Calu3 (cell line): ENCODE measurements around the gene RNF146. TPM values are rescaled to one million over a fixed set of nuclear protein-coding genes. Genes with fewer than 3 reads are reported as not detected.

Source experiments
- Bru-seq: library from RNA; stranded (reverse); fragments of 400-500 nt; gene quantifications from one replicate; lab custom pipeline; 2021; lab: Mats Ljungman, UMichigan
- BruChase-seq, 2 experiments: library from RNA; stranded (reverse); fragments of 400-500 nt; gene quantifications; one replicate each; lab custom pipeline; 2021; lab: Mats Ljungman, UMichigan
- BruUV-seq: library from RNA; stranded (reverse); fragments of 400-500 nt; replicated peaks from 2 replicates; lab custom pipeline; 2021; lab: Mats Ljungman, UMichigan
- CTCF ChIA-PET: fragments of 300-600 bp; sonication (Branson Sonifier 250); formaldehyde crosslinking; loops from one replicate; lab custom pipeline; 2022; ENCODE audit warnings: antibody characterized with exemption; lab: Charles Lee
- DNase-seq: peaks from one replicate; pipeline ENCODE4 v3.0.0; 2022
- H3K27ac Mint-ChIP-seq: one replicate; pipeline ENCODE4 v1.8.0; 2022; ENCODE audit warnings: mixed read lengths; ENCODE audit not compliant: unreplicated experiment
- H3K27me3 Mint-ChIP-seq: one replicate; pipeline ENCODE4 v1.8.0; 2022; ENCODE audit warnings: mixed read lengths; ENCODE audit not compliant: unreplicated experiment
- H3K36me3 Mint-ChIP-seq: one replicate; pipeline ENCODE4 v1.8.0; 2022; ENCODE audit warnings: mild to moderate bottlenecking, moderate library complexity, mixed read lengths; ENCODE audit not compliant: insufficient read depth, unreplicated experiment
- H3K4me1 Mint-ChIP-seq: one replicate; pipeline ENCODE4 v1.8.0; 2022; ENCODE audit warnings: mild to moderate bottlenecking, low read depth, mixed read lengths; ENCODE audit not compliant: unreplicated experiment
- H3K4me3 Mint-ChIP-seq: one replicate; pipeline ENCODE4 v1.8.0; 2022; ENCODE audit warnings: mild to moderate bottlenecking, low read depth, moderate library complexity, mixed read lengths; ENCODE audit not compliant: unreplicated experiment
- H3K9me3 Mint-ChIP-seq: one replicate; pipeline ENCODE4 v1.8.0; 2022; ENCODE audit warnings: low read depth, mixed read lengths; ENCODE audit not compliant: unreplicated experiment
- intact Hi-C: fragments of 100-400 bp; cut with micrococcal nuclease; formaldehyde crosslinking; loops from one replicate; pipeline ENCODE4 v1.10.0; 2022; ENCODE audit not compliant: unreplicated experiment
- long read RNA-seq: library from polyadenylated mRNA; stranded (forward); transcript quantifications from one replicate; pipeline ENCODE4 v2.0.0, GENCODE V29; 2022
- total RNA-seq: library from RNA; stranded (reverse); gene quantifications from 2 replicates; pipeline ENCODE4 v1.2.3, GENCODE V29; 2022
- TF ChIP-seq, protein P1 (sequence below): fragments of 200-600 bp; IDR thresholded peaks from one replicate; pipeline ENCODE4 v1.8.0; 2022; ENCODE audit warnings: antibody characterized with exemption; ENCODE audit not compliant: unreplicated experiment

Gene RNF146, protein sequence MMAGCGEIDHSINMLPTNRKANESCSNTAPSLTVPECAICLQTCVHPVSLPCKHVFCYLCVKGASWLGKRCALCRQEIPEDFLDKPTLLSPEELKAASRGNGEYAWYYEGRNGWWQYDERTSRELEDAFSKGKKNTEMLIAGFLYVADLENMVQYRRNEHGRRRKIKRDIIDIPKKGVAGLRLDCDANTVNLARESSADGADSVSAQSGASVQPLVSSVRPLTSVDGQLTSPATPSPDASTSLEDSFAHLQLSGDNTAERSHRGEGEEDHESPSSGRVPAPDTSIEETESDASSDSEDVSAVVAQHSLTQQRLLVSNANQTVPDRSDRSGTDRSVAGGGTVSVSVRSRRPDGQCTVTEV
- 21.9 and 24.1 TPM in 2 replicates for total RNA-seq
- percentile 88 among the genes with signal in this experiment for Bru-seq, nascent RNA
- percentile 64 among the genes with signal in this experiment for BruChase-seq, experiment 1, labeled RNA remaining after a 6-hour chase
- BruChase-seq, experiment 2, labeled RNA remaining after a 2-hour chase = percentile 79 among the genes with signal in this experiment
- long read RNA-seq, partial matches to known transcripts = 1 of 10 reads
- long read RNA-seq, other reads (novel, unspliced or antisense) = 4 of 10 reads

DNA sequence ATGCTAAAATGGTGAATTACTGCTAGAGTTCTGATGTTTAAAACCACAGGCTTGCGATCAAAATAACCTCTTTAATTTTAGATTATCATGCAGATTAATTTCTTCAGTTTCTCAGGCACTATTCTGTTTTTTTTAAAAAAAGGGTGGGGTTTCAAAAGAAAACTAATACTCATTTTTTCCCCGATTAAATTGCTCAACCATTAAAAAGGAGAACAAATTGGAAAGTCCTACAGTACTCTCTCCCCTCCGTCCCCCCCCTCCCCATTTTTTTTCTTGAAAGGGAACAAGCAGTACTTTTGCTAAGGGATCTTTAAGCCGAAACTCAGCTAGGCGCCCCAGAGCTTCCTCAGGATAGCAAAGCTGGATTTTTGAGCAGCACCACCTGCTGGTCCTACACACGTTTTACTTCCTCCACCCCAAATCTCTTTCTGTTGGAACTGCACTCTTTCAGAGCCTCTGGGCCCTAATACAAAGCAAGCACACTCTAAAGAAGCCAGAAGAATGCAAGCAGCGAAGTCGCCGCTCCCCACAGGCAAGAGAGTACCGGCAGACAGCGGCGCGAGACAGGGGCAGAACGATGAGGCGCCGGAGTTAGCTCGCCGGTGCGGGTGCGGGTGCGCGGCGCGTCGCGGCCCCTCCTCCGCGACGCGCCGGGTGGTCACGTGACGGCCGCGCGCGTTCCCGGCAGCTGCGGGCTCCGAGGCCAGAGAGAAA lies at the start of gene RNF146:
Gene RNF146, plus strand, starts transcription at position 687 of the 714 bp plus-strand sequence. CDS start 13,475 bp downstream, outside the sequence.
- TF ChIP-seq, protein P1, sequence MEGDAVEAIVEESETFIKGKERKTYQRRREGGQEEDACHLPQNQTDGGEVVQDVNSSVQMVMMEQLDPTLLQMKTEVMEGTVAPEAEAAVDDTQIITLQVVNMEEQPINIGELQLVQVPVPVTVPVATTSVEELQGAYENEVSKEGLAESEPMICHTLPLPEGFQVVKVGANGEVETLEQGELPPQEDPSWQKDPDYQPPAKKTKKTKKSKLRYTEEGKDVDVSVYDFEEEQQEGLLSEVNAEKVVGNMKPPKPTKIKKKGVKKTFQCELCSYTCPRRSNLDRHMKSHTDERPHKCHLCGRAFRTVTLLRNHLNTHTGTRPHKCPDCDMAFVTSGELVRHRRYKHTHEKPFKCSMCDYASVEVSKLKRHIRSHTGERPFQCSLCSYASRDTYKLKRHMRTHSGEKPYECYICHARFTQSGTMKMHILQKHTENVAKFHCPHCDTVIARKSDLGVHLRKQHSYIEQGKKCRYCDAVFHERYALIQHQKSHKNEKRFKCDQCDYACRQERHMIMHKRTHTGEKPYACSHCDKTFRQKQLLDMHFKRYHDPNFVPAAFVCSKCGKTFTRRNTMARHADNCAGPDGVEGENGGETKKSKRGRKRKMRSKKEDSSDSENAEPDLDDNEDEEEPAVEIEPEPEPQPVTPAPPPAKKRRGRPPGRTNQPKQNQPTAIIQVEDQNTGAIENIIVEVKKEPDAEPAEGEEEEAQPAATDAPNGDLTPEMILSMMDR = peak; percentile 56
- Mint-ChIP-seq H3K27ac (peak within 1 kb of the TSS; percentile 95), H3K36me3 (peaks cover 24% of the 10 kb centered on the region), H3K27me3 (no peaks in the 10 kb centered on the region), H3K9me3 (no peaks in the 10 kb centered on the region), H3K4me3 (peak within 1 kb of the TSS; percentile 88), H3K4me1 (no peaks in the 10 kb centered on the region)
- CTCF ChIA-PET = interaction anchor here (0.5 to 1.5 kb wide), 12 partner anchors 11 to 1676 kb away, joined by 3 to 18 read pairs (median 4); no protein-coding TSS in a partner anchor
- intact Hi-C loops = no loop called here
- DNase-seq = peak; percentile 72
- BruUV-seq = TSS peak; percentile 45

DNA sequence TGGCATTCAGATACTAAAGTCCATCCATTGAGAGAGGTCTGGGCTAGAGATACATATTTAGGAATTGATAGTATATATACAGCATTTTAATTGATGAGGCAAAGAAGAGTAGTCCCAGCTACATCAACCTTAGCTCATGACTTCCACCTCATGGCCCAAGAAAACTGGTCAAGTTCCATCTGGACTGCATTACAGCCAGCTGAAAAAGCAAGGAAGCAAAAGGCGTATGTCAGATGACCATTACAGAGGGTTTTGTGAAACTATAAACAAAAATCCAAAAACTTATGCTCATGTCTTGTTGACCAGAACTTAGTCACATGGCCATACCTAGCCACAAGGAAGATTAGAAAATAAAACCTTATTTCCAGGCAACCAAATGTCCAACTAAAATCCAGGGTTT lies 46.8 kb upstream of the RNF146 start:
- DNase-seq = no peak
- BruUV-seq = no TSS peak
- Mint-ChIP-seq H3K9me3 (no peaks in the 10 kb centered on the region), H3K36me3 (no peaks in the 10 kb centered on the region), H3K27ac (no peak overlapping the region), H3K4me1 (peaks cover 15% of the 10 kb centered on the region), H3K27me3 (no peaks in the 10 kb centered on the region), H3K4me3 (no peak overlapping the region)
- TF ChIP-seq, protein P1 = no peak
- CTCF ChIA-PET = no interaction called here
- intact Hi-C loops = no loop called here

DNA sequence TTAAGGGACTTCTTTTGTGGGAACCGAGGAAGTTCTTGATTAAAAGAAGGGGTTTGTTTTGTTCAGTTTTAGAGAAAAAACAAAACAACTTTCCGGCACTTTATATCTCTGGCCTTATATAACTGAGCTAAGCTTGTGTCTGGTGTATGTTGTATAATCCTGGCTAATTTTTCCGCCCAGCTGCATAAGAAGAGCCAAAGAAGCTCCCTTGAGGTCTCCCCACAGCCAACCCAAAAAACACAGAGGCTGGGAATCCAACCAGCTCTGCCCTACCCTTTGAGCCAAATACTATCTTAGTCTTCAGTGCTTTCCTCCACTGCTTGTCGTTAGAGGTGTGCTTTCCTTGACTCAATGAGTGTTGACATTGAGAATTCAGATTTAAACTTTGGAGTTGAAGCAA lies 45.5 kb upstream of the RNF146 start:
- DNase-seq = no peak
- H3K4me3 Mint-ChIP-seq = no peak overlapping the region
- H3K4me1 Mint-ChIP-seq = peaks cover 9% of the 10 kb centered on the region
- no peaks in the 10 kb centered on the region for H3K9me3 Mint-ChIP-seq
- H3K27ac Mint-ChIP-seq = no peak overlapping the region
- TF ChIP-seq, protein P1 = no peak
- intact Hi-C loops = no loop called here
- CTCF ChIA-PET = no interaction called here
- H3K27me3 Mint-ChIP-seq = no peaks in the 10 kb centered on the region
- BruUV-seq = no TSS peak
- no peaks in the 10 kb centered on the region for H3K36me3 Mint-ChIP-seq

DNA sequence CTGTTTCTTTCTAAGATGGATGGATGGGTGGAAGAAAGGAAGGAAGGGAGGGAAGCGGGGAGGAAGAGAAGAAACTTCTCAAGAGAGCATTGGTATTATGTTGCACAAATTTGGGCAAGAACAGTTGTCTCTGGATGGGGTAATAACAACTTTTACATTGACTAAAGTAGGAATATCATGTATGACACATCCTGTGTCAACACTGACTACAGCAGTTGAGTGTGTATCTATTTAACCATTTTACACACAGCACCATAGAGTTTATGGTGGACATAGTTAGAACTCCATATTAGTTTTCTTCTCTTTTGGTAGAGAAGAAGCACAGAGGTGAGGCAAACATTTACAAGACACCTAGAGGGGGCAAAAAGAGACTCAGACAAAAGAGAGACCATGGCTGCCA lies 44.2 kb upstream of the RNF146 start:
- Mint-ChIP-seq H3K9me3 (no peaks in the 10 kb centered on the region), H3K4me1 (no peaks in the 10 kb centered on the region), H3K27ac (no peak overlapping the region), H3K27me3 (no peaks in the 10 kb centered on the region), H3K4me3 (no peak overlapping the region), H3K36me3 (no peaks in the 10 kb centered on the region)
- intact Hi-C loops = no loop called here
- no peak for DNase-seq
- TF ChIP-seq, protein P1 = no peak
- CTCF ChIA-PET = no interaction called here
- no TSS peak for BruUV-seq
